ENCODE results near the gene SLC24A4.

DNA sequence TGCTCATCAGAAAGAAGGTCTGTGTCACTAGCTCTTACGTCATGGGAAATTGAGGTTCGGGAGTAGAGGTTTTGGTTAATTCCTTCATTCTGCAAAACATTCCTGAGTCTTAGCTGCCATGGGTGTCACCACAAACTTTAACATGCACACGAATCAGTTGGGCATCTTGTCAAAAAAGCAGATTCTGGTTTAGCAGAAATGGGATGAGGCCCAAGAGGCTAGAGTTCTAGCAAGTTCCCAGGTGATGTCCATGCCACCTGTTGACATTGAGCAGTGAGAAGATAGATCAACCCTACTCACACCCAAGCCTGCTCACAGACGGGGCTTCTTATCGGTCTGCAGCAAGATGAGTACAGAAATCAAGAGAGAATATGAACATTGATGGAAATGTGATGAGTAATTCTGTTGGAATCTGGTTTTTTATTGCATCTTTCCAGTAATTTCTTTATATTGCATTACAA, 179.0 kb downstream of the SLC24A4 start:
- TF ChIP-seq, protein P1, sequence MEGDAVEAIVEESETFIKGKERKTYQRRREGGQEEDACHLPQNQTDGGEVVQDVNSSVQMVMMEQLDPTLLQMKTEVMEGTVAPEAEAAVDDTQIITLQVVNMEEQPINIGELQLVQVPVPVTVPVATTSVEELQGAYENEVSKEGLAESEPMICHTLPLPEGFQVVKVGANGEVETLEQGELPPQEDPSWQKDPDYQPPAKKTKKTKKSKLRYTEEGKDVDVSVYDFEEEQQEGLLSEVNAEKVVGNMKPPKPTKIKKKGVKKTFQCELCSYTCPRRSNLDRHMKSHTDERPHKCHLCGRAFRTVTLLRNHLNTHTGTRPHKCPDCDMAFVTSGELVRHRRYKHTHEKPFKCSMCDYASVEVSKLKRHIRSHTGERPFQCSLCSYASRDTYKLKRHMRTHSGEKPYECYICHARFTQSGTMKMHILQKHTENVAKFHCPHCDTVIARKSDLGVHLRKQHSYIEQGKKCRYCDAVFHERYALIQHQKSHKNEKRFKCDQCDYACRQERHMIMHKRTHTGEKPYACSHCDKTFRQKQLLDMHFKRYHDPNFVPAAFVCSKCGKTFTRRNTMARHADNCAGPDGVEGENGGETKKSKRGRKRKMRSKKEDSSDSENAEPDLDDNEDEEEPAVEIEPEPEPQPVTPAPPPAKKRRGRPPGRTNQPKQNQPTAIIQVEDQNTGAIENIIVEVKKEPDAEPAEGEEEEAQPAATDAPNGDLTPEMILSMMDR (conservative IDR thresholded peaks at IDR 0.05; ENCODE audit: low read length), result no peak
- TF ChIP-seq EZH2phosphoT487 (IDR thresholded peaks at IDR 0.05; ENCODE audit: borderline replicate concordance), result no peak
